H9 (cell line): Measurements from ENCODE around the gene EHD1. TPM values are rescaled to one million over a fixed set of nuclear protein-coding genes. Genes with fewer than 3 reads are reported as not detected.

Source experiments
- DNase-seq: peaks from one replicate; pipeline ENCODE4 v3.0.0-alpha.2; 2017
- H2AFZ ChIP-seq: one replicate; pipeline ENCODE4 v1.6.1; 2013; ENCODE audit warnings: mild to moderate bottlenecking, low read length, control low read depth, moderate library complexity
- H2AK5ac ChIP-seq: 2 replicates; pipeline ENCODE4 v1.6.1; 2013; ENCODE audit warnings: low read length, control low read depth, mixed read lengths; ENCODE audit not compliant: insufficient read length
- H2BK120ac ChIP-seq: one replicate; pipeline ENCODE4 v1.6.1; 2013; ENCODE audit warnings: low read depth, mild to moderate bottlenecking, low read length, control low read depth, inconsistent platforms; ENCODE audit not compliant: poor library complexity, severe bottlenecking
- H2BK12ac ChIP-seq: 2 replicates; pipeline ENCODE4 v1.6.1; 2013; ENCODE audit warnings: low read length, control low read depth, mixed read lengths, low read depth; ENCODE audit not compliant: insufficient read length
- H2BK15ac ChIP-seq: 2 replicates; pipeline ENCODE4 v1.6.1; 2013; ENCODE audit warnings: low read depth, low read length, control low read depth
- H2BK20ac ChIP-seq: one replicate; pipeline ENCODE4 v1.6.1; 2013; ENCODE audit warnings: low read depth, mild to moderate bottlenecking, low read length, control low read depth, inconsistent platforms; ENCODE audit not compliant: poor library complexity, severe bottlenecking
- H2BK5ac ChIP-seq: 2 replicates; pipeline ENCODE4 v1.6.1; 2013; ENCODE audit warnings: low read length, control low read depth, mixed read lengths; ENCODE audit not compliant: insufficient read length
- H3K14ac ChIP-seq: 2 replicates; pipeline ENCODE4 v1.6.1; 2013; ENCODE audit warnings: low read length, control low read depth; ENCODE audit not compliant: insufficient read depth
- H3K18ac ChIP-seq: 2 replicates; pipeline ENCODE4 v1.6.1; 2013; ENCODE audit warnings: low read depth, mild to moderate bottlenecking, mixed read lengths, low read length, control low read depth; ENCODE audit not compliant: insufficient read length
- H3K23ac ChIP-seq: 2 replicates; pipeline ENCODE4 v1.6.1; 2013; ENCODE audit warnings: low read length, control low read depth, mixed read lengths, low read depth; ENCODE audit not compliant: insufficient read length
- H3K23me2 ChIP-seq: 2 replicates; pipeline ENCODE4 v1.6.1; 2013; ENCODE audit warnings: low read depth, mild to moderate bottlenecking, mixed read lengths, low read length, control low read depth; ENCODE audit not compliant: insufficient read length, poor library complexity, severe bottlenecking
- H3K27ac ChIP-seq: 2 replicates; pipeline ENCODE4 v1.5.1; 2013; ENCODE audit warnings: low read length, control low read depth, mixed read lengths, low read depth; ENCODE audit not compliant: insufficient read length
- H3K27me3 ChIP-seq: 2 replicates; pipeline ENCODE4 v1.6.1; 2013; ENCODE audit warnings: low read length, control low read depth, inconsistent platforms; ENCODE audit not compliant: insufficient read depth
- H3K4ac ChIP-seq: 2 replicates; pipeline ENCODE4 v1.6.1; 2013; ENCODE audit warnings: low read depth, mild to moderate bottlenecking, control low read depth, inconsistent platforms, low read length, moderate library complexity
- H3K4me1 ChIP-seq: 2 replicates; pipeline ENCODE4 v1.6.1; 2013; ENCODE audit warnings: low read length, control low read depth, inconsistent platforms; ENCODE audit not compliant: insufficient read depth
- H3K4me2 ChIP-seq: 2 replicates; pipeline ENCODE4 v1.6.1; 2013; ENCODE audit warnings: low read length, control low read depth, mixed read lengths; ENCODE audit not compliant: insufficient read length, insufficient read depth
- H3K56ac ChIP-seq: 2 replicates; pipeline ENCODE4 v1.6.1; 2013; ENCODE audit warnings: low read depth, mild to moderate bottlenecking, mixed read lengths, low read length, control low read depth; ENCODE audit not compliant: insufficient read length
- H3K79me1 ChIP-seq: 2 replicates; pipeline ENCODE4 v1.6.1; 2013; ENCODE audit warnings: low read depth, mild to moderate bottlenecking, moderate library complexity, low read length, control low read depth, inconsistent platforms; ENCODE audit not compliant: insufficient read depth, poor library complexity, severe bottlenecking
- H3K79me2 ChIP-seq: 2 replicates; pipeline ENCODE4 v1.6.1; 2013; ENCODE audit warnings: low read length, control low read depth, inconsistent platforms; ENCODE audit not compliant: insufficient read depth
- H3K9ac ChIP-seq: 2 replicates; pipeline ENCODE4 v1.6.1; 2013; ENCODE audit warnings: low read length, control low read depth, mixed read lengths; ENCODE audit not compliant: insufficient read length; ENCODE audit errors: extremely low read depth
- H3K9me3 ChIP-seq: one replicate; pipeline ENCODE4 v1.6.1; 2013; ENCODE audit warnings: low read depth, low read length, inconsistent platforms; ENCODE audit not compliant: control insufficient read depth
- H3T11ph ChIP-seq: one replicate; pipeline ENCODE4 v1.6.1; 2013; ENCODE audit warnings: mild to moderate bottlenecking, low read length, control low read depth, inconsistent platforms
- H4K20me1 ChIP-seq: one replicate; pipeline ENCODE4 v1.6.1; 2013; ENCODE audit not compliant: control insufficient read depth, insufficient read length, insufficient read depth
- H4K5ac ChIP-seq: 2 replicates; pipeline ENCODE4 v1.6.1; 2013; ENCODE audit warnings: low read depth, mild to moderate bottlenecking, mixed read lengths, low read length, control low read depth; ENCODE audit not compliant: insufficient read length
- H4K8ac ChIP-seq: replicated peaks from 2 replicates; pipeline ENCODE4 v1.6.1; 2013; ENCODE audit warnings: low read length, control low read depth, mixed read lengths, low read depth; ENCODE audit not compliant: insufficient read length
- H4K91ac ChIP-seq: 2 replicates; pipeline ENCODE4 v1.6.1; 2013; ENCODE audit warnings: low read depth, mild to moderate bottlenecking, moderate library complexity, mixed read lengths, low read length, control low read depth; ENCODE audit not compliant: insufficient read length
- H3K27ac Mint-ChIP-seq, 3 experiments: 2 replicates in 2 of 3; 3 replicates in 1 of 3; pipeline ENCODE4 v1.8.0; 2020 to 2021; ENCODE audit warnings: mixed read lengths in 3 of 3, mild to moderate bottlenecking in 1 of 3, moderate library complexity in 1 of 3
- H3K27me3 Mint-ChIP-seq: 2 replicates; pipeline ENCODE4 v1.8.0; 2021; ENCODE audit warnings: low read depth, mild to moderate bottlenecking, moderate library complexity, mixed read lengths
- H3K36me3 Mint-ChIP-seq, 3 experiments: 2 replicates in 2 of 3; 3 replicates in 1 of 3; pipeline ENCODE4 v1.8.0; 2020 to 2021; ENCODE audit warnings: low read depth in 3 of 3, mixed read lengths in 3 of 3; ENCODE audit not compliant: insufficient read depth in 1 of 3
- H3K4me1 Mint-ChIP-seq, 2 experiments: 2 replicates each; pipeline ENCODE4 v1.8.0; 2020; ENCODE audit warnings: mixed read lengths in 2 of 2
- H3K4me3 Mint-ChIP-seq, 2 experiments: 2 replicates in 1 of 2; 3 replicates in 1 of 2; pipeline ENCODE4 v1.8.0; 2020 to 2021; ENCODE audit warnings: mild to moderate bottlenecking in 2 of 2, mixed read lengths in 2 of 2, moderate library complexity in 1 of 2
- H3K9me3 Mint-ChIP-seq, 2 experiments: 2 replicates in 1 of 2; 3 replicates in 1 of 2; pipeline ENCODE4 v1.8.0; 2020; ENCODE audit warnings: mild to moderate bottlenecking in 2 of 2, mixed read lengths in 2 of 2, moderate library complexity in 1 of 2
- CTCF ChIP-seq: fragments of 200-600 bp; sonication (generic); conservative IDR thresholded peaks from 3 replicates; pipeline ENCODE4 v1.8.0; 2021; ENCODE audit warnings: antibody characterized with exemption, mild to moderate bottlenecking
- WGBS: extraction: QIAGEN DNeasy Blood & Tissue Kit; methylation state at CpG from one replicate; pipeline ENCODE4 v1.1.7; 2013; ENCODE audit warnings: missing lambda C conversion rate, low lambda C conversion rate, mixed read lengths; ENCODE audit not compliant: insufficient read length; ENCODE audit errors: extremely low coverage; 5-methylcytosine and 5-hydroxymethylcytosine counted together
- total RNA-seq: library from RNA; stranded (reverse); gene quantifications from 2 replicates; pipeline ENCODE4 v1.2.1, GENCODE V29; 2021

The EHD1 gene
- total RNA-seq, 1 experiment from 2014 or later: 31.0 TPM

- Histone ChIP-seq H2BK5ac (no peak overlapping the region), H3T11ph (no peak overlapping the region), H3K9me3 (no peaks in the 10 kb centered on the region), H3K79me1 (no peaks in the 10 kb centered on the region), H3K4me1 (no peaks in the 10 kb centered on the region; the same call in 1 of the 2 replicates), H2BK20ac (no peak overlapping the region), H3K27me3 (no peaks in the 10 kb centered on the region), H4K91ac (no peak overlapping the region), H3K56ac (no peak overlapping the region), H2AFZ (no peak overlapping the region), H3K27ac (no peak overlapping the region), H2BK120ac (no peak overlapping the region), H2BK15ac (no peak overlapping the region), H4K20me1 (no peaks in the 10 kb centered on the region), H3K9ac (no peak overlapping the region), H3K23me2 (no peaks in the 10 kb centered on the region), H4K5ac (no peak overlapping the region), H3K14ac (no peak overlapping the region), H4K8ac (no peak overlapping the region), H3K18ac (no peak overlapping the region), H2BK12ac (no peak overlapping the region), H3K23ac (no peak overlapping the region), H2AK5ac (no peak overlapping the region), H3K4me2 (no peak overlapping the region), H3K79me2 (no peaks in the 10 kb centered on the region), H3K4ac (no peak overlapping the region)
- WGBS: no CpG with 5 or more reads among the region's 25 CpGs
- no peak overlapping the region; a peak in 1 of 5 replicates for H3K4me3 Mint-ChIP-seq
- no peak overlapping the region for H3K27ac Mint-ChIP-seq
- H3K27me3 Mint-ChIP-seq: no peaks in the 10 kb centered on the region
- peaks cover 2 to 14% (median 11%) of the 10 kb centered on the region in 3 experiments; a peak in 6 of 7 replicates for H3K36me3 Mint-ChIP-seq
- no peak for DNase-seq
- H3K9me3 Mint-ChIP-seq: no peaks in the 10 kb centered on the region
- H3K4me1 Mint-ChIP-seq: peaks cover 15 to 16% of the 10 kb centered on the region in 2 experiments
- TF ChIP-seq CTCF: no peak
Measured at GRCh38 chr11:64854157-64854533, 24.3 kb downstream of the EHD1 start.
